GM21447 (cell line): ENCODE data around the gene RFX7.

Experiments
- ATAC-seq: cut with Tn5 transposase; IDR thresholded peaks from one replicate; pipeline ENCODE4 v1.9.1; 2021; ENCODE audit not compliant: unreplicated experiment

The RFX7 gene

GRCh38 chr15:56244038-56244810 is 545 bp upstream of the RFX7 start:
- ATAC-seq = no peak

- ATAC-seq = no peak
Measured at GRCh38 chr15:56242576-56243162, 1.0 kb downstream of the RFX7 start.

- no peak for ATAC-seq
Measured at GRCh38 chr15:56241374-56242105, 2.1 kb downstream of the RFX7 start.

DNA sequence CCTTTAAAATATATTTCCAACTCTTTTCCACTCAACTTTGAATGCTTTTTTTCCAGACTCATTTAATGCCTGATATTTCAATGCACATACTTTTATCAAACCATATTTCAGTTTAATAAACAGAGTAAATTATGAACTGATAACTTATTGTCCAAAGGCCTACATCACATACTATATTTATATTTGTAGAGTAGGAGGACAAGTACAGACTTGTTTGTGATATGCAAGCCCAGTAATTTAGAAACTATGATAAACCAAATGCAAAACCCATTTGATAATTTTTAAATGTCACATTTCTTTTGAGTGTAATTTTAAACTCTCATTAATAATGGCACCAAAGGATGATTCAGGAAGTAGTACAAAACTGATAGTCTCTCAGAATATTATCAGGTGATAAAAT is 3.3 kb downstream of the RFX7 start:
- ATAC-seq = no peak

DNA sequence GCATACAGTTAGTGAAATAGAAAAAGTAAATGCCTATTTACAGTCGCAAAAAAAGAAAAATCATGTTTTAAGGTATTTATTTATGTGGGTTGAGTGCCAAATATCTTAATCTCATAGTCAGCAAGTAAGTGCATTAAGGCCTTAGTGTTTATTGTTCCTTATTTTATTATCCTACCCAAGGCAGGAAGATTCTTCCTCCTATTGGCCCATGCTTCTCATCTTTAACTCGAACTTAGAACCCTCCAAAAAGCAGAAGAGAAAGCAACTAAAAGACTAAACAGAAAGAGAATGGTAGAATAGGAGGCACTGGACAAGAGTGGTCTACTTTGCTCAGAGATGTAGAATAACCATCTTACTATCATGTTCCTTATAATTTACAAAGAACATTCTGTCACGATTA is 7.5 kb downstream of the RFX7 start:
- ATAC-seq = no peak

GRCh38 chr15:56234804-56235203 is 8.9 kb downstream of the RFX7 start:
- ATAC-seq = no peak

GRCh38 chr15:56233549-56233948 is 10.1 kb downstream of the RFX7 start:
- no peak for ATAC-seq

DNA sequence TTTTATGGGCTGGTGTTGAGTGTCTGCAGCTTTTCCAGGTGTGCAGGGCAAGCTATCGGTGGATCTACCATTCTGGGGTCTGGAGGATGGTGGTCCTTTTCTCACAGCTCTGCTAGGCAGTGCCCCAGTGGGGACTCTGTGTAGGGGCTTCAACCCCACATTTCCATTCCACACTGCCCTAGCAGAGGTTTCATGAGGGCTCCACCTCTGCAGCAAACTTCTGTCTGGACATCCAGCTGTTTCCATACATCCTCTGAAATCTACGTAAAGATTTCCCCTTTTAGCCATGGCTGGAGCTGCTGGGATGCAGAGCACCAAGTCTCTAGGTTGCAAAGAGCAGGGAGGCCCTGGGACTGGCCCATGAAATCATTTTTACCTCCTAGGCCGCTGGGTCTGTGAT is 11.6 kb downstream of the RFX7 start:
- ATAC-seq = no peak

- no peak for ATAC-seq
Measured at GRCh38 chr15:56228854-56229253, 14.8 kb downstream of the RFX7 start.

GRCh38 chr15:56228352-56228751 is 15.3 kb downstream of the RFX7 start:
- ATAC-seq = no peak

- no peak for ATAC-seq
Measured at GRCh38 chr15:56227780-56228179, 15.9 kb downstream of the RFX7 start.

DNA sequence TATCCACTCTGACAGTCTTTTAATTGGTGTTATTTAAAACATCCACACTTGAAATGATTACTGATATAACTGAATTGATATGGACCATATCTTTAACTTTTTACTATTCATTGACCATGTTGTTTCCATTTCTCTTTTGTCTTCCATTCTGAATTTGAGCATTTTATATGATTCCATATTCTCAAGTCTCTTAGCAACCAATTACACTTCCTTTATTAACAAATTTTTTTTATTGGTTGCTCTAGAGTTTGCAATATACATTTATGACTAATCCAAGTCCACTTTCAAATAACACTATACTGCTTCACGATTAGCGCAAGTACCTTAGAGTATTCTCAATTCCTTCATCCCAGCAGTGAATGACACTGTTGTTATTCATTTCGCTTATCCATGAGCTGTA is 16.4 kb downstream of the RFX7 start:
- no peak for ATAC-seq

DNA sequence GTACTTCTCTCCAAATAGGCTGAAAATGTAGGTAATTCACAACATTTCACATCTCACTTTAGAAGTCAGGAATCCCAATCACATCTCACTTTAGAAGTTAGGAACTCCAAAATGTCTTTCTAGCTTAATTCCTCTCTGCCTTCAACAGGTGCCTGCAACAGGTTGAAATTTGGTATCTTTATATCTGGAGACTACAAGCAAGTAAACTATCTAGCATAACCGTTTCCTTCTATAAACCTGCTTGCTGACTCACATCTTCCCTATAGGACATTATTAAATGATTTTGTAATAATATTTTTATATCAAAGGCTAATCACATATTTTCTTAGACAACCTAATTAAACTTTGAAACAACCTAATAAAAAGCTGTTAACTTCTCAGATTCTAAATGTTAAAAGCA is 18.2 kb downstream of the RFX7 start:
- ATAC-seq = no peak

GRCh38 chr15:56222302-56222701 is 21.4 kb downstream of the RFX7 start:
- no peak for ATAC-seq

DNA sequence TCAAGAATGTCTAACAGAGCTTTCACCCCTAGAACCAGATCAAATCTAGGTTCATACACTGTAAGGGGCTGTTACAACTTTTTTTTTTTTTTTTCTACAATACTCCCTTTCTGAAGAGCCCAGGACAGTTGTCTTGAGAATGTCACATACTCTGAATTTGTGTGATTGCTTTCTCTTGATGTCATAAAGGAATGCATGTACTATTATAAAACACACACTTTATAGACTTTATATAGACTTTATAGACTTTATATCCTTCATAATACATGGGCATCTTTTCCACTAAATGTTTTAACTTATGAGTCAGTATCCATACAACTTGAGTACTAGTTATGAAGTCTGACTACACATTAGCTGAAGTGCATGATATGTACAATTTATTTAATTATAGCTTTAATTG is 26.3 kb downstream of the RFX7 start:
- ATAC-seq = no peak

GRCh38 chr15:56215769-56216168 is 27.9 kb downstream of the RFX7 start:
- ATAC-seq = no peak

- ATAC-seq = no peak
Measured at GRCh38 chr15:56211960-56212550, 31.6 kb downstream of the RFX7 start.

- ATAC-seq = no peak
Measured at GRCh38 chr15:56211064-56211463, 32.6 kb downstream of the RFX7 start.

DNA sequence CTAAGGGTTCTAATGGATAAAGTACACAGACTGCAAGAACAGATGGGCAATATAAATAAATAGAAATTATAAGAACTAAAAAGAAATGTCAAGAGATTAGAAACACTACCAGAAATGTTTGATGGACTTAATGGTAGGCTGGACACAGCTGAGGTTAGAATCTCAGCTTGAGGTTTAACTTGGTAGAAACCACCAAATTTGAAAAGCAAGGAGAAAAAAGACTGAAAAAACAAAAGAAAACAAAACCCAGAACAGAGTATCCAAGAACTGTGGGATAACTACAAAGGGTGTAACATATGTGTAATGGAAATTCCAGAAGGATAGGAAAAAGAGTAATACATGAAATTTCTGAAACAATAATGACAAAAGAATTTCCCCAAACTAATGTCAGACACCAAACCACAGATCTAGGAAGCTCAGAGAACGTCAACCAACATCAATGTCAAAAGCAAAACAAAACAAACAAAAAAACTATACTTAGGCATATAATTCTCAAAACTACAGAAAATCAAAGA is 35.0 kb downstream of the RFX7 start:
- ATAC-seq = no peak

- ATAC-seq = no peak
Measured at GRCh38 chr15:56208185-56208584, 35.5 kb downstream of the RFX7 start.

DNA sequence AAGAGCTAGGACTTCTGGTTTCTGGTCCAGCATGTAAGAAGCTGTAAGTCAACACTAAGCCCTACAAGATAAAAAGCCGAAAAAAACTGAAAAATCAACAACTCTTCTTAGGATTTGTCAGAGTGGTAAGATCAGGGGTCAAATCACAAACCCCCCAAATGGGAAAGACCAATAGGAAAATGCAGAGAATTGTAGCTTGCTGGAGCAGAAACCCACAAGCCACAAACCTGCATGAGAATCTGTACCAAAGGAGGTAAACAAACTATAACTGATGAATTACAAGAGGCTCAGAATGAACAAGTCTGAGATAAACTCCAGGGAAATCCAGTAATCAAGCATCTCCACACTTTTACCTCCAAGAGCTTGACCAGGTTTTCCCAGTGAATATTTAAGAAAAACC is 36.0 kb downstream of the RFX7 start:
- peak; percentile 40 for ATAC-seq

GRCh38 chr15:56207092-56207491 is 36.6 kb downstream of the RFX7 start:
- ATAC-seq = peak; percentile 81
